Progenitor cell of endocrine pancreas (in vitro differentiated cells): ENCODE data around the gene LMNTD1. TPM values are rescaled to one million over a fixed set of nuclear protein-coding genes. Genes with fewer than 3 reads are reported as not detected.

ENCODE experiments used
- DNase-seq: peaks from one replicate; pipeline ENCODE4 v3.0.0; 2021; ENCODE audit warnings: low spot score; ENCODE audit not compliant: unreplicated experiment
- H3K27ac Mint-ChIP-seq: 2 replicates; pipeline ENCODE4 v1.8.0; 2021; ENCODE audit warnings: mild to moderate bottlenecking, moderate library complexity, mixed read lengths
- H3K27me3 Mint-ChIP-seq: 2 replicates; pipeline ENCODE4 v1.8.0; 2021; ENCODE audit warnings: mixed read lengths
- H3K36me3 Mint-ChIP-seq: 2 replicates; pipeline ENCODE4 v1.8.0; 2022; ENCODE audit warnings: mixed read lengths; ENCODE audit not compliant: insufficient read depth
- H3K4me1 Mint-ChIP-seq: 2 replicates; pipeline ENCODE4 v1.8.0; 2021; ENCODE audit warnings: low read depth, mixed read lengths
- H3K4me3 Mint-ChIP-seq: 2 replicates; pipeline ENCODE4 v1.8.0; 2021; ENCODE audit warnings: low read depth, mild to moderate bottlenecking, moderate library complexity, mixed read lengths
- H3K9me3 Mint-ChIP-seq: 2 replicates; pipeline ENCODE4 v1.8.0; 2021; ENCODE audit warnings: low read depth, mixed read lengths
- total RNA-seq: library from RNA; stranded (reverse); gene quantifications from 2 replicates; pipeline ENCODE4 v1.2.1, GENCODE V29; 2021
- TF ChIP-seq, protein P1 (sequence below): fragments of 200-600 bp; sonication (generic); IDR thresholded peaks from one replicate; pipeline ENCODE4 v1.5.0; 2021; ENCODE audit warnings: antibody characterized with exemption, mild to moderate bottlenecking; ENCODE audit not compliant: unreplicated experiment

The LMNTD1 gene
- total RNA-seq, 1 donor from 2014 or later, result not detected

DNA sequence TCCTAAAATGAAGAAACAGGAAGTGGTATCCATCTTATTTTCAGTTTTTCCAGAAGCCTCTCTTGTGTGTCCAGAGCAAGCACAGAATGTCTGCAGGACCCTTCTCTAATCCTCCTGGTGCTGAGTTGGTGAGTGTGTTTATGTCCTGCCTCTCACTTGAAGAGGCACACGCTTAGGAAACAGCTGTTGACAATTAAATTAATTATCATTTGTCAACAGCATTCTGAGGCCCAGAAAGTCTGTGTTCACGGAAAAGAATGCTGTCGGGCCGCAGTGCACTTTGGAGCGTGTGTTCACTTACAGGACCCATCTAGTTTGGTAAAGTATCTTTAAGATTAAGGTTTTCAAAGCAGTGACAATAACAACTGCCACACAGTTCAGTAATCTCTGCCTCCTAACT is 70.5 kb downstream of the LMNTD1 start:
- Mint-ChIP-seq H3K36me3 (peaks cover 3% of the 10 kb centered on the region), H3K9me3 (peaks cover 6% of the 10 kb centered on the region), H3K4me3 (no peak overlapping the region), H3K27me3 (no peaks in the 10 kb centered on the region), H3K27ac (no peak overlapping the region), H3K4me1 (peaks cover 18% of the 10 kb centered on the region)
- no peak for DNase-seq
- TF ChIP-seq, protein P1, sequence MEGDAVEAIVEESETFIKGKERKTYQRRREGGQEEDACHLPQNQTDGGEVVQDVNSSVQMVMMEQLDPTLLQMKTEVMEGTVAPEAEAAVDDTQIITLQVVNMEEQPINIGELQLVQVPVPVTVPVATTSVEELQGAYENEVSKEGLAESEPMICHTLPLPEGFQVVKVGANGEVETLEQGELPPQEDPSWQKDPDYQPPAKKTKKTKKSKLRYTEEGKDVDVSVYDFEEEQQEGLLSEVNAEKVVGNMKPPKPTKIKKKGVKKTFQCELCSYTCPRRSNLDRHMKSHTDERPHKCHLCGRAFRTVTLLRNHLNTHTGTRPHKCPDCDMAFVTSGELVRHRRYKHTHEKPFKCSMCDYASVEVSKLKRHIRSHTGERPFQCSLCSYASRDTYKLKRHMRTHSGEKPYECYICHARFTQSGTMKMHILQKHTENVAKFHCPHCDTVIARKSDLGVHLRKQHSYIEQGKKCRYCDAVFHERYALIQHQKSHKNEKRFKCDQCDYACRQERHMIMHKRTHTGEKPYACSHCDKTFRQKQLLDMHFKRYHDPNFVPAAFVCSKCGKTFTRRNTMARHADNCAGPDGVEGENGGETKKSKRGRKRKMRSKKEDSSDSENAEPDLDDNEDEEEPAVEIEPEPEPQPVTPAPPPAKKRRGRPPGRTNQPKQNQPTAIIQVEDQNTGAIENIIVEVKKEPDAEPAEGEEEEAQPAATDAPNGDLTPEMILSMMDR, result no peak

DNA sequence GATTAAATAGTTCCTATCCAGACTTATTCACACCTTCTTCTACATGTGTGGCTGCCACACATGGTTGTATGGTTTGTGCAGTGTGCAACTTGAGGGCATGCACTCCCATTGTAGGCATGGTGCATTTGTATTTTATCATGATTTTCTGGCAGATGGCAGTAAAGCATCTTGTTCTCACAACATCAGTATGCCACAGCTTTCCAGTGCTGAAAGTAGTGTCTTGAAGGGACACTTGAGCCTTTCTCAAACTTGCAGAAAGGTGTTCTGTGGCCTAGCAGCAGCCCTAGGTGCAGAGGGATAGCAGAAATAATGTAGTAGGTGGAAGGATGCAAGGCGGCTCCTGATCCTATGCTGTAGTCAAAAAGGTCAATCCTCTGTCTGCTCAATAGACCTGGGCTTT is 72.9 kb downstream of the LMNTD1 start:
- no peak overlapping the region for H3K4me3 Mint-ChIP-seq
- peaks cover 18% of the 10 kb centered on the region for H3K4me1 Mint-ChIP-seq
- no peak for DNase-seq
- no peak overlapping the region for H3K27ac Mint-ChIP-seq
- H3K9me3 Mint-ChIP-seq, result no peaks in the 10 kb centered on the region
- no peaks in the 10 kb centered on the region for H3K27me3 Mint-ChIP-seq
- TF ChIP-seq, protein P1, result no peak
- H3K36me3 Mint-ChIP-seq, result no peaks in the 10 kb centered on the region

DNA sequence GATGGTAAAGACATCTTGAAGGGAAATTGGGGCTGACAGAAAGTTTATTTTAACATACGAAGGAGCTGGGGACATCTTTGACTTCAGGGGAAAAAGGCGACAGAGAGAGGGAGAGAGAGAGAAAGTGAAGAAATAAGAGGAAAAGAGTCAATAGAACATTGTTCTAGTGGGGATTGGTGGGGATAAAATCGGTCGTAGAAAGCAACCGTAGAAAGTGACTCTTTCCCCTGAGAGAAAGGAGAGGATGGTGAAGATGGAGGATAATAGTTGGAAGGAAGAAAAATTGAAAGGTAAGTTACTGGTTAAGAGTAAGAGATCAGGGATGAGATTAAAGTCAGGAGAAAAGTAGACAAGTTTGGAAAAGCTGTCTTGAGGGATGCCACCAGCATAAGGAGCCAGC is 75.9 kb downstream of the LMNTD1 start:
- Mint-ChIP-seq H3K36me3 (no peaks in the 10 kb centered on the region), H3K9me3 (no peaks in the 10 kb centered on the region), H3K27me3 (no peaks in the 10 kb centered on the region), H3K27ac (no peak overlapping the region), H3K4me3 (no peak overlapping the region), H3K4me1 (peaks cover 14% of the 10 kb centered on the region)
- TF ChIP-seq, protein P1, result no peak
- no peak for DNase-seq

DNA sequence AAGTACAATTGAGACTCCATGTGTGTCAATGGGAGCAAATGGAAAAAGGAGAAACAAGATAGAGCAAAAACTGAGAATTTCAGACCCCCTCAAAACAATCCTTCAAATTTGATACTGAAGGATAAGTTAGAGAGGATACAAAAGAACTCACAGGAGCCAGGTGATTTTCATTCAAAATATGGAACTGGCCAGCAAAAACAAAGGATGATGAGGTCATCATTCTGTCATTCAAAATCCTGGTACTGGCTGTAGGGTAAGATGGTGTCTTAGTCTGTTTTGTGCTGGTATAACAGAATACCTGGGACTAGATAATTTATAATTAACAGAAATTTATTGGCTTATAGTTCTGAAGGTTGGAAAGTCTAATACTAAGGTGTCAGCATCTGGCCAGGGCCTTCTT is 80.6 kb downstream of the LMNTD1 start:
- Mint-ChIP-seq H3K36me3 (no peaks in the 10 kb centered on the region), H3K27me3 (no peaks in the 10 kb centered on the region)
- no peak for DNase-seq

DNA sequence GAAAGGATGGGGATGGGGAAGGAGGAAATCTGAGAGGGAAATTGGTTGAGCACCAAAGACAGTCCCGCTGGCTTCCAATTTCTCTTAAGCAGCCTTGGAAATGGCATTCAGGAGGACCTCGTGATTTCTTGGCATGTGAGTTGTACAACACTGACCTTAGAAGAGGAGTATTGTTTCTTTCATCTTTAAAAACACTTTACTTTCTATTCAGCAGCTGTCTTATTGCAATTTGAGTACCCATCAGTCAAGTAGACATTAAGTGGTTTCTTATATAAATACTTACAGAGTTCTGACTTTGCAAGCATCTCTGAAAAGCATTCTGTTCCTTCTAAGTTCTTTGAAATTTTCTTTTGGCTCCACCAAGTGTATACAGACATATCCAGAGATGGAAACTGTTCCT is 83.2 kb downstream of the LMNTD1 start:
- Mint-ChIP-seq H3K36me3 (peaks cover 2% of the 10 kb centered on the region), H3K4me3 (no peak overlapping the region), H3K27ac (no peak overlapping the region), H3K4me1 (peaks cover 4% of the 10 kb centered on the region), H3K27me3 (no peaks in the 10 kb centered on the region), H3K9me3 (peaks cover 4% of the 10 kb centered on the region)
- TF ChIP-seq, protein P1, result no peak
- no peak for DNase-seq

More for the DNA sequence above, 80.6 kb downstream of the LMNTD1 start:
- no peaks in the 10 kb centered on the region for H3K9me3 Mint-ChIP-seq
- TF ChIP-seq, protein P1, result no peak
- peaks cover 4% of the 10 kb centered on the region for H3K4me1 Mint-ChIP-seq
- no peak overlapping the region for H3K27ac Mint-ChIP-seq
- no peak overlapping the region for H3K4me3 Mint-ChIP-seq
